Suprapubic skin (tissue), 4 donors: Measurements from ENCODE around the gene CAPS. TPM values are rescaled to one million over a fixed set of nuclear protein-coding genes. Genes with fewer than 3 reads are reported as not detected.
"Not testable (repeated sequence)": the region's sequence is repeated elsewhere in the genome, so short reads cannot be mapped to it uniquely, and the experiment has no call there.

Experiments
- DNase-seq, 2 donors: peaks; one replicate each; pipeline ENCODE4 v3.0.0-alpha.2; 2019; ENCODE audit warnings: low spot score in 2 of 2
- H3K27ac ChIP-seq: fragments of 200-600 bp; sonication (generic); one replicate; pipeline ENCODE4 v1.5.1; 2019
- H3K27me3 ChIP-seq: fragments of 200-600 bp; sonication (generic); one replicate; pipeline ENCODE4 v1.5.1; 2019
- H3K36me3 ChIP-seq: fragments of 200-600 bp; sonication (generic); one replicate; pipeline ENCODE4 v1.5.1; 2019
- H3K4me1 ChIP-seq: fragments of 200-600 bp; sonication (generic); one replicate; pipeline ENCODE4 v1.5.1; 2019
- H3K4me3 ChIP-seq: fragments of 200-600 bp; sonication (generic); one replicate; pipeline ENCODE4 v1.5.1; 2019; ENCODE audit warnings: mild to moderate bottlenecking
- H3K9me3 ChIP-seq: fragments of 200-600 bp; sonication (generic); one replicate; pipeline ENCODE4 v1.5.1; 2019
- EP300 ChIP-seq: sonication (generic); formaldehyde crosslinking; IDR thresholded peaks from one replicate; pipeline ENCODE4 v1.6.1; 2017; ENCODE audit warnings: antibody characterized with exemption
- POLR2A ChIP-seq, 2 donors: fragments of 450-650 bp; IDR thresholded peaks; one replicate each; pipeline ENCODE4 v1.6.1; 2017; ENCODE audit warnings: antibody characterized with exemption in 2 of 2, mild to moderate bottlenecking in 2 of 2, moderate library complexity in 2 of 2
- POLR2AphosphoS5 ChIP-seq, 3 donors: sonication (generic); formaldehyde crosslinking; IDR thresholded peaks; one replicate each; pipeline ENCODE4 v1.6.1; 2017; ENCODE audit warnings: antibody characterized with exemption in 3 of 3
- WGBS: methylation state at CpG from one replicate; pipeline ENCODE4 v1.1.5; 2018; 5-methylcytosine and 5-hydroxymethylcytosine counted together
- total RNA-seq, 4 donors: library from RNA; depleted of rRNA; stranded (reverse); fragments of >200 nt; gene quantifications; one replicate each; pipeline ENCODE4 v1.1.0, GENCODE V29; 2016
- TF ChIP-seq, protein P1 (sequence below), 2 donors: fragments of 200-600 bp in 1 of 2; fragments of 450-650 bp in 1 of 2; sonication (generic) in 1 of 2; IDR thresholded peaks; one replicate each; pipeline ENCODE4 v1.5.1; 2016 to 2019; ENCODE audit warnings: antibody characterized with exemption in 2 of 2, mild to moderate bottlenecking in 1 of 2, moderate library complexity in 1 of 2

Gene CAPS
- total RNA-seq, 4 donors from 2014 or later, result 7.2 to 36.5 (median 10.0) TPM

DNA sequence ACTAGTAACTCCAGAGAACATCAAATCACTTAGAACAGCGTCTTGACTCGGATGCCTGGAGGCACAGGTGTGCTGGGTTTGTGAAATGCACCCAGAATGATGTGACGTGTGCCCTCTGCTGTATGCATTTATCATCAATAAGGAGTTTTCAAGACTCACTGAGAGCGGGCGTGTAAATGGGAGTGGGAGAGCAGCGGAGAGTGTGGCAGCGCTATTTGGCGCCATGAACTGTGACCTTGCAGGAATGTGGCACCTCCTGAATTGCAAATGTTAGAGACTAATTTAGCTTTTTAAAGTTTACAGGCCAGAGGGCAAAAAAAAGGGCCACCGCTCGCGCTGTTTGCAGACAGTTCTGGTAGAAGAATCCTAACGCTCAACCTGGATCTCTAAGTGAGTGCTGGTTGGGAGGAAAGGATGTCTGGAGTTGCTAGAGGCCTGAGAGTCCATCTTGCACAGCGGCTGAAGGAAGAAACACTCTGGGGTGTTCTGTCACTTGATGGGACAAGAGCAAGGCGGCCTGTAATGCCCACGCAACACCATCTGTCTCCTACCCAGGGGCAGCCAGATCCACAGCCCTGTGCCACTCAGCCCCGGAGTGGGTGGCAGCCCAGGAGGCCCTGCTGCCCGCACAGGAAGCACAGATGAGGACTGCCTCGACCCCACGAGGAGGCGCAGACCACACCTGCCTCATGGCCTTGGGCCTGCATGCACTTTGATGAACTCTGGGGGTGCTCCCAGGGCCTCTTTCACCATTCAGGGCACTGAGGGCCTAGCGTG, 44.2 kb downstream of the CAPS start:
- Histone ChIP-seq H3K9me3 (no peaks in the 10 kb centered on the region), H3K4me3 (no peak overlapping the region), H3K4me1 (peaks cover 64% of the 10 kb centered on the region), H3K27me3 (no peaks in the 10 kb centered on the region), H3K27ac (no peak overlapping the region), H3K36me3 (peaks cover 11% of the 10 kb centered on the region)
- WGBS, result 68% methylated on average over 14 of the region's 21 CpGs
- TF ChIP-seq EP300, result no peak
- TF ChIP-seq, protein P1, sequence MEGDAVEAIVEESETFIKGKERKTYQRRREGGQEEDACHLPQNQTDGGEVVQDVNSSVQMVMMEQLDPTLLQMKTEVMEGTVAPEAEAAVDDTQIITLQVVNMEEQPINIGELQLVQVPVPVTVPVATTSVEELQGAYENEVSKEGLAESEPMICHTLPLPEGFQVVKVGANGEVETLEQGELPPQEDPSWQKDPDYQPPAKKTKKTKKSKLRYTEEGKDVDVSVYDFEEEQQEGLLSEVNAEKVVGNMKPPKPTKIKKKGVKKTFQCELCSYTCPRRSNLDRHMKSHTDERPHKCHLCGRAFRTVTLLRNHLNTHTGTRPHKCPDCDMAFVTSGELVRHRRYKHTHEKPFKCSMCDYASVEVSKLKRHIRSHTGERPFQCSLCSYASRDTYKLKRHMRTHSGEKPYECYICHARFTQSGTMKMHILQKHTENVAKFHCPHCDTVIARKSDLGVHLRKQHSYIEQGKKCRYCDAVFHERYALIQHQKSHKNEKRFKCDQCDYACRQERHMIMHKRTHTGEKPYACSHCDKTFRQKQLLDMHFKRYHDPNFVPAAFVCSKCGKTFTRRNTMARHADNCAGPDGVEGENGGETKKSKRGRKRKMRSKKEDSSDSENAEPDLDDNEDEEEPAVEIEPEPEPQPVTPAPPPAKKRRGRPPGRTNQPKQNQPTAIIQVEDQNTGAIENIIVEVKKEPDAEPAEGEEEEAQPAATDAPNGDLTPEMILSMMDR (IDR thresholded peaks at IDR 0.05), result no peak
- TF ChIP-seq POLR2A (IDR thresholded peaks at IDR 0.05), result no peak
- TF ChIP-seq POLR2AphosphoS5 (IDR thresholded peaks at IDR 0.05), result no peak
- no peak for DNase-seq

DNA sequence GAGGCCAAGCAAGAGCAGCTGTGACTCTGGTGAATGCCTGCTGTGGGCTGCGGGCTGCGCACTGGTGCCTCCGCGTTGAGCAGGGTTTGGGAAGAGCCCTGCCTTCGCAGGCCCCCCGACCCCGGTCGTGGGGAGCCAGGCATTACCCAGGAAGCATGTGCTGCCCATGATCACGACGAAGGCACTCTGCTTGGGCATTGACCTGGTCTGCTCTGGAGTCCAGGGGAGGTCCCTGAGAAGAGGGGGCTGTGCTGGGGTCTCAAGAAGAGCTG, 44.7 kb downstream of the CAPS start:
- Histone ChIP-seq H3K27me3 (no peaks in the 10 kb centered on the region), H3K36me3 (peaks cover 11% of the 10 kb centered on the region), H3K4me3 (no peak overlapping the region), H3K27ac (no peak overlapping the region), H3K4me1 (peaks cover 60% of the 10 kb centered on the region), H3K9me3 (no peaks in the 10 kb centered on the region)
- no peak for TF ChIP-seq EP300
- TF ChIP-seq, protein P1 (IDR thresholded peaks at IDR 0.05), result no peak
- no peak for TF ChIP-seq POLR2AphosphoS5 (IDR thresholded peaks at IDR 0.05)
- TF ChIP-seq POLR2A (IDR thresholded peaks at IDR 0.05), result no peak
- WGBS, result 85% methylated on average over 8 of the region's 10 CpGs
- no peak for DNase-seq

DNA sequence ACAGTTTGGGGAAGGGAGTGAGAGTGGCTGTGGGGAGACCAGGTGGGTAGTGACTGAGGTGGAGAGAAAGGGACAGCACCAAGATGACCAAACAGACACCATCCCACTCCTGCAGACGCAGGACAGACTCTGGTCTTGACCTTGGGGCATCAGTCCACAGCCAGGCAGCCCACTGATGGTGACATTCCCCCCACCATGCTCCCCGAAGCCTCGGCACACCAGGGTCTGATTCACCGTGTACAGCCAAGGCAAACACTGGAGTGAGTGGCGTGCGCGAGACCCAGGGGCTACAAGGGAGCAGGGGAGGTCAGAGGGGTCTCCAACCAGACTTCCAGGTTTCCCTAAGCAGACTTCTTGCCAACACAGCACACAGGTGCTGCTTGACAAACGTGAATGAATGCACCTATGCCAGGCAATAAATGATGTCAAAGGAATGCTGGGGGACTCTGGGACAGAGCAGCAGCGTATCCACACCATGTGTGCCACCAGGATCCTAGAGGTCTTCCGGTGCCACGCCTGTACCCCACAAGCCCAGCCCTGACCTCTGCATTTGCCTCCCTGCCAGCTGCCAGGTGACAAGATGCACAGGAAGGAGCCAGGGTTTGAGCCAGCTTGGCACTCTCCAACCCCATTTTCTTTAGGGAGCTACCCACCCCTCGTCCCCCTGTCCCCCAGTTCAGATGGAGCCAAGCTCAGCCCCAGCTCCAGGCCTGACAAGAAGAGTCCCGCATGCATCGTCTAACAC, 45.4 kb downstream of the CAPS start:
- 86% methylated on average over 12 of the region's 14 CpGs for WGBS
- no peak for DNase-seq
- peaks cover 54% of the 10 kb centered on the region for H3K4me1 ChIP-seq
- no peak overlapping the region for H3K27ac ChIP-seq
- H3K36me3 ChIP-seq, result peaks cover 11% of the 10 kb centered on the region
- H3K9me3 ChIP-seq, result no peaks in the 10 kb centered on the region
- H3K4me3 ChIP-seq, result no peak overlapping the region
- no peak for TF ChIP-seq EP300
- no peak for TF ChIP-seq POLR2AphosphoS5 (IDR thresholded peaks at IDR 0.05)
- TF ChIP-seq POLR2A (IDR thresholded peaks at IDR 0.05), result no peak
- TF ChIP-seq, protein P1 (IDR thresholded peaks at IDR 0.05), result no peak
- H3K27me3 ChIP-seq, result no peaks in the 10 kb centered on the region

DNA sequence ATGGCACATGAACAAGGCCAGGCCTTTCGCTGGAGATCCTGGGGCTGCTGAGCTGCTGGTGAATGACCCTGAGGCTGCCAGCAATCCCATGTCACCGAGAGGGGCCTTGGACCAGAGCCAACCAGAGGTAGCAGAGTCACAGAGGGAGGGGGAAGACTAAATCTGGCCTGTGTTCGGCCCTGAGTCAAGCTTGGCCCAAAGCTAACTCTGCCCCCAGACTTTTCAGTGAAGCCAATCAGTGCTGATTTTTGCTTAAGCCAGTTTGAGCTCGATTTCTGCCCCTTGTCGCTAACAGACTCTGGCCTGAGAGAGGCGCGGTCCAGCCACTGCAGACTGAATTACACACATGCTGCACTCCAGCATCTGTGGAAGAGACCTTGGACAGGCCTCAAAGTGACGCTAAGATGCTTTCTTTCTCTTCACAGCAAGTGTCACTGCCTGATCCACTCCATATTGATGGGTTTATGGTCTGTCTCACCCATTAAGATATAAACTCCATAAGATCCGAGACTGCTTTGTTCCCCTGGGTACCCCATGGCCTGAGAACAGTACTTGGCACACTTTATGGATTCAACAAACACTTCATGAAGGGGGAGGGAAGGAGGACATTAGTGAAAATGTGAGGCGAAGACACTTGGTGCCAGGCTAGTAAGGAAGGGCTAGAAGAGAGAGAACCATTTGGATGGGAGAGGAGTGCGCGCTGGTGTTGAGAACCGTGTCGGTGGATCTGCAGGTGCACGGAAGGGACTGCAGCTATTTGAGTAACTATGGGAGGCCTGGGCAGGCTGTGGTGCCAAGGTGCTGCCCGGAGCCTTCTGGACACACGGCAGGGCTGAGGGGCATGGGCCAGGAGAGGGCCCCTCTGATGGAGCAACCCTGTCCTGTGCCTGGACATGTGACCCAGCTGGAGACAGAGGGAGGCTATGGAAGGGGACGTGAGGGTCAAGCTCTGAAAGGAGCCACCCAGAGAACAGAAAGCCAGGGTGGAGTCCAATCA, 46.2 kb downstream of the CAPS start:
- WGBS, result 76% methylated on average over 18 of the region's 18 CpGs
- DNase-seq, result no peak
- no peaks in the 10 kb centered on the region for H3K27me3 ChIP-seq
- no peak overlapping the region for H3K4me3 ChIP-seq
- TF ChIP-seq POLR2A (IDR thresholded peaks at IDR 0.05), result no peak
- TF ChIP-seq, protein P1 (IDR thresholded peaks at IDR 0.05), result no peak
- no peak for TF ChIP-seq POLR2AphosphoS5 (IDR thresholded peaks at IDR 0.05)
- TF ChIP-seq EP300, result no peak
- H3K27ac ChIP-seq, result no peak overlapping the region
- H3K36me3 ChIP-seq, result peaks cover 11% of the 10 kb centered on the region
- peaks cover 45% of the 10 kb centered on the region for H3K4me1 ChIP-seq
- no peaks in the 10 kb centered on the region for H3K9me3 ChIP-seq

DNA sequence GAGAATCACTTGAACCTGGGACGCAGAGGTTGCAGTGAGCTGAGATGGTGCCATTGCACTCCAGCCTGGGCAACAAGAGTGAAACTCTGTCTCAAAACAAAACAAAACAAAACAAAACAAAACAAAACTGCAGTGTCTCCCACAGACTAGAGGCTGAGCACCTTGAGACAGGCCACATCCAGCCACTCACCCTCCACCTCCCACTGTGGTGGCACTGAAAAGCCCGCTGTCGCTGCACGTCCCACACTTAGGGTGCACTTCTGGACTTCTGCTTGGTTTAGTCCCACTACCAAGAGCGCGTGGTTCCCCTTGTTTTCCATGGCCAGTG, 47.6 kb downstream of the CAPS start:
- H3K4me1 ChIP-seq, result peaks cover 53% of the 10 kb centered on the region
- H3K27ac ChIP-seq, result peak overlapping the region; percentile 21
- H3K27me3 ChIP-seq, H3K9me3 ChIP-seq, DNase-seq: not testable (repeated sequence)
- H3K36me3 ChIP-seq, result peaks cover 11% of the 10 kb centered on the region
- WGBS, result 82% methylated on average over 6 of the region's 6 CpGs
- peak overlapping the region; percentile 9 for H3K4me3 ChIP-seq
